ENCODE measurements around the gene TP53BP1. TPM values are rescaled to one million over a fixed set of nuclear protein-coding genes. Genes with fewer than 3 reads are reported as not detected.

Gene TP53BP1
- total and polyA plus RNA-seq, 12 donors: 11.2 to 35.2 (median 29.0) TPM

- 81 to 87% methylated on average over 11 of the region's 11 CpGs for WGBS, 2 donors
These were observed 33.4 kb upstream of the TP53BP1 start for GRCh38 chr15:43526261-43526930.

GRCh38 chr15:43525131-43525530 is 32.2 kb upstream of the TP53BP1 start:
- WGBS, 2 donors: 90 to 100% methylated on average over 4 of the region's 4 CpGs
- intact Hi-C loops (cut with DNase I): no loop called here
- H3K36me3 ChIP-seq: peaks cover 0 to 80% (median 47%) of the 10 kb centered on the region in 9 donors

More at GRCh38 chr15:43526261-43526930, 33.4 kb upstream of the TP53BP1 start:
- intact Hi-C loops (cut with DNase I): no loop called here
- no peak for TF ChIP-seq CTCF (IDR thresholded peaks at IDR 0.05)
- no peak overlapping the region for H3K4me3 ChIP-seq
- H3K27me3 ChIP-seq: no peaks in the 10 kb centered on the region
- H3K27ac ChIP-seq: no peak overlapping the region
- DNase-seq: no peak
- no peaks in the 10 kb centered on the region for H3K9me3 ChIP-seq
- no peak for ATAC-seq
- H3K4me1 ChIP-seq: peaks cover 0 to 6% (median 0%) of the 10 kb centered on the region in 9 donors
- peaks cover 0 to 69% (median 39%) of the 10 kb centered on the region in 9 donors for H3K36me3 ChIP-seq

DNA sequence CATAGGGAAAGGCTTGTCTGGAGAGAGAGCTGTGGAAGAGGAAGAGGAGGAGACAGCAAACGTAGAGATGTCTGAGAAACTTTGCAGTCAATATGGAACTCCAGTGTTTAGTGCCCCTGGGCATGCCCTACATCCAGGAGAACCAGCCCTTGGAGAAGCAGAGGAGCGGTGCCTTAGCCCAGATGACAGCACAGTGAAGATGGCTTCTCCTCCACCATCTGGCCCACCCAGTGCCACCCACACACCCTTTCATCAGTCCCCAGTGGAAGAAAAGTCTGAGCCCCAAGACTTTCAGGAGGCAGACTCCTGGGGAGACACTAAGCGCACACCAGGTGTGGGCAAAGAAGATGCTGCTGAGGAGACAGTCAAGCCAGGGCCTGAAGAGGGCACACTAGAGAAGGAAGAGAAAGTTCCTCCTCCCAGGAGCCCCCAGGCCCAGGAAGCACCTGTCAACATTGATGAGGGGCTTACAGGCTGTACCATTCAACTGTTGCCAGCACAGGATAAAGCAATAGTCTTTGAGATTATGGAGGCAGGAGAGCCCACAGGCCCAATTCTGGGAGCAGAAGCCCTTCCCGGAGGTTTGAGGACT is 31.4 kb upstream of the TP53BP1 start:
- Histone ChIP-seq H3K4me3 (no peak overlapping the region), H3K9me3 (no peaks in the 10 kb centered on the region), H3K4me1 (peaks cover 0 to 1% (median 0%) of the 10 kb centered on the region in 9 donors), H3K27ac (no peak overlapping the region), H3K27me3 (peaks cover 0 to under 1% (median 0%) of the 10 kb centered on the region in 7 donors), H3K36me3 (peaks cover 0 to 80% (median 47%) of the 10 kb centered on the region in 9 donors)
- TF ChIP-seq CTCF (IDR thresholded peaks at IDR 0.05): no peak
- 90 to 91% methylated on average over 4 of the region's 4 CpGs for WGBS, 2 donors
- DNase-seq (no peak), ATAC-seq (no peak)
- intact Hi-C loops (cut with DNase I): no loop called here

More at GRCh38 chr15:43525131-43525530, 32.2 kb upstream of the TP53BP1 start:
- no peak for TF ChIP-seq CTCF (IDR thresholded peaks at IDR 0.05)
- Histone ChIP-seq H3K9me3 (no peaks in the 10 kb centered on the region), H3K4me1 (no peaks in the 10 kb centered on the region), H3K27me3 (no peaks in the 10 kb centered on the region), H3K4me3 (no peak overlapping the region), H3K27ac (no peak overlapping the region)
- ATAC-seq: no peak
- no peak for DNase-seq

- Histone ChIP-seq H3K4me3 (no peak overlapping the region), H3K4me1 (peaks cover 0 to 9% (median 5%) of the 10 kb centered on the region in 9 donors), H3K36me3 (peaks cover 0 to 80% (median 47%) of the 10 kb centered on the region in 9 donors), H3K27ac (no peak overlapping the region), H3K27me3 (peaks cover 0 to 5% (median 0%) of the 10 kb centered on the region in 7 donors), H3K9me3 (no peaks in the 10 kb centered on the region)
- intact Hi-C loops (cut with DNase I): no loop called here
- DNase-seq (no peak), ATAC-seq (no peak)
- WGBS, 2 donors: 91 to 93% methylated on average over 7 of the region's 7 CpGs
- no peak for TF ChIP-seq CTCF (IDR thresholded peaks at IDR 0.05)
These were observed 30.7 kb upstream of the TP53BP1 start for GRCh38 chr15:43523646-43524045.

All from heart right ventricle (tissue), 16 donors.